NCI-H2196 (cell line): Measurements from ENCODE around the gene RFX1.
"Not testable (repeated sequence)": the region's sequence is repeated elsewhere in the genome, so short reads cannot be mapped to it uniquely, and the experiment has no call there.

Experiments used
- DNase-seq: peaks from one replicate; lab custom pipeline; 2025; ENCODE audit not compliant: unreplicated experiment; lab: John Stamatoyannopoulos, UW

Gene RFX1

DNA sequence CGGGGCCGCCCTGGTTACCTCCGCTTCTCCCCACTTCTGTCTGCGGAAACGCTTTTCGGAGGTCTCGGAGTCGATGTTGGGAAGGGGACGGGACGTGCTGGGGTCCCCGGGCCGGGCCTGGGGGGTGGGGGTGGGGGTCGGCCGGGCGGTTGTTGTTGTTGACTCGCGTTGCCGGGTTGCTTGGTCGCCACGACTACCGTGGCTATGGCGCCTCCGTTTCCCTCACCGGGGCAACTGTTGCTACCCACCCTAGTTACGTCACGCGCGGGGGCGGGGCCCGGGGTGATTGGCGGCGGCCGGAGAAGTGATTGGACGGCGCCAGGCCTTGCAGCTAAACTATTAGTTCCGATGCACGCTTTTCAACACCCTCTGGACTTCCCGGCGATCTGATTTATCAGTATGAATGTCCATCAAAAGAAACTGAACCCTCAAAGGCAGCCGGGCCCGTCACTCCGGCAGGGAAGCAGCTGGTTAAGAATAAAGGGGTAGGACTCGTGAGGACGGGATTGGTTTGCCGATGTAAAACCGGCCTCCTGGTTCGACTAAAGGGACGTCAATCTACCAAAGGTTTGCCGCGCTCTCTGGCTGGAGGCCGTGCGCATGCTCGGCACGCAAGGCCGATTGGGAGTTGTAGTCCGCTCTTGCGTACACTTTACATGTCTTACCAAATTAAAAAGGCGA, at the start of gene RFX1:
RFX1 (minus strand) TSS at position 236 of the 681 bp plus-strand sequence. CDS start 12,477 bp downstream, outside the sequence.
- peak; percentile 98 for DNase-seq

DNA sequence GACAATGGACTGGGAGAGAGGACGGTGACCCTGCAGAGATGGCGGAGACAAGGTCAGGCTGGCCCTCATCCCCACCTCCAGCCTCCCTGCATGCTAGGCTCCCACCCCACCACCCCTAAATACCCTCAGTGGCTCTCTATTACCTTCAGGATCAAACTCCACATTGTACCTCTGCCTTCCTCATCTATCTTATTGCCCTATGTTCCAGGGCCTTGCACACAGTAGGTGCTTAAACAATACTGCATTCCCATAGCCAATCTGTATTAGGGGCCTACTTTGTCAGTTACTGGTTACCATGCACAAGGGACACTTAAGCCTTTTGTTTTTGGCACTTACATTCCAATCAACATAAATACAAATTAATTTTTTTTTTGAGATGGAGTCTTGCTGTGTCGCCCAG, 49.3 kb upstream of the RFX1 start:
- DNase-seq = no peak

DNA sequence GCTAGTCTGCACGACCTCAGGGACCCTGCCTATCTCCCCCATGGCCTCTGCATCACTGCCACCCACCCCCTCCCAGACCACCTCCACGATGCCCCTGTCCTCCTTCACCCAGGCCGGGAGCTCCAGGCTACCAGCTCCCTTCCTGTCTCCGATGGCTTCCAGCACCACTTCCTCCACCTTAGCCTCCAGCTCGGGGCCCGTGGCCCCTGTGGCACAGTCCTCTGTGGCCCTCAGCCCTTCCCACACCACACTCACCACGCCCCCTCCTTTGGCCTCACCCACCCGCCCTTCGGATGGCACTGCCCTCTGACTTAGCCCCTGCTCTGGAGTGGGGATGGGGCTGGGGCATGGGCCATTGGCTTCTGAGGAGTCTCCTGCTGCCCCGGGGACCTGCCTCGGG, 48.6 kb upstream of the RFX1 start:
- no peak for DNase-seq

DNA sequence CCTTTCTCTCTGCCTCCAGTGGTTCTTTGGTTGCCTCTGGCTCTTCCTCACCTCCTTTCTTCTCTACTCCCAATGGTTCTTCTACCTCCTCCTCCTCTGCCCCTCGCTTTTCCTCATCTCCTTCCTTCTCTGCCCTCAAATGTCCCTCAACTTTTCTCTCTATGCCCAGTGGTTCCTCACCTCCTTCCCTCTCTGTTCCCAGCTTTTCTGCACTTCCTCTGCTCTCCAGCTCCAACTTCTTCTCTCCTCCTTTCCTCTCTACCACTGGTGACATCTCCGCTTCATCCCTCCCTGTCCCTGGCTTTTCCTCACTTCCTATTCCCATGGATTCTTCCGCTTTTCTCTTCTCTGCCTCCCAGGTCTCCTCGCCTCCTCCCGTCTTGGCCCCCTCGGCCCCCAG, 48.0 kb upstream of the RFX1 start:
- no peak for DNase-seq

DNA sequence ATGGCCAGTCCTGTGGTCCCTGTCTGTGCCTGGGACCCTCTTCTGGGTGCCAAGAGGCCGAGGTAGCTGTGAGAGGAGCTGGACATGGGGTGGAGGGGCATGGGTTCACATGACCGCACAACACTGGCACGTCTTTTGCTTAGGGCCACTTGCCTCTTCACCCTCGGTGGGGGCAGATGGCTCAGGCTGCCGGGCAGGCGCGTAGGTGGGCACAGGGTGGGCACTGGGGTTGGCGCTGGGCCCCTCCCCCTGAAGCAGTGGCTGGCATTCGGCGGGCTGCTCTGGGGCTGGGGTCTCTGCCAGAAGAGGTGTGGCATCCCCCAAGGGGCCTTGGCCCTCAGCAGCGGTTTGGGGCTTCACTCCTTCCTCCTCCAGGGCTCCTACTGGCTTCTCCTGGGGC, 47.4 kb upstream of the RFX1 start:
- no peak for DNase-seq

DNA sequence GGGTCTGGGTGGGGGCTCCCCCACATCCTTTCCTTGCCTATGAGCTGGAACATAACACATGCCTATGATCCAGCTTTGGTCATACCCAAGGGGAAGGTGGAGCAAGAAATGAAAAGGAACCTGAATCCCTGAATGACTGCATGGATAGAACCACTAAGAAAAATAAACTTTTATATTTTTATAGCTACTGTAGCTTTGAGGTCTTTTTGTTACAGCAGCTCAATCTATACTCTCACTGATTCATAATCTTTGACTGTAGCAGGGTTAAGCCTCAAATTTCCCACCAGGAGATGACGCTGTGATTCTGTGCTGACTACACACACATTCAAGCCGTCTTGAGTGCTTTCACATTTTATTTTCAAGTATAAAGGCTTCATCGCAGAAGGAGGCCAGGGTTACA, 46.9 kb upstream of the RFX1 start:
- DNase-seq = no peak

DNA sequence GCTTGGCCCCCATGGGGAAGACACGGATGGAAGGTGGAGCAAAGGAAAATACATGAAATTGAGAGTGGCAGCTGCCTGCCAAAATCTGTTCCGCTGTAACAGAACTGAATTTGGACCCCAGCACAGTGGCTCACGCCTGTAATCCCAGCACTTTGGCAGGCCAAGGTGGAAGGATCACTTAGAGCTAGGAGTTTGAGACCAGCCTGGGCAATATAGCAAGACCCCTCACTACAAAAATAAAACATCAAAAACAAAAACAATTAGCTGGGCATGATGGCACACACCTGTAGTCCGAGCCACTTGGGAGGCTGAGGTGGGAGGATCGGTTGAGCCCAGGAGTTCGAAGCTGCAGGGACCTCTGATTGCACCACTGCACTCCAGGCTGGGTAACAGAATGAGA, 46.4 kb upstream of the RFX1 start:
- DNase-seq = no peak

DNA sequence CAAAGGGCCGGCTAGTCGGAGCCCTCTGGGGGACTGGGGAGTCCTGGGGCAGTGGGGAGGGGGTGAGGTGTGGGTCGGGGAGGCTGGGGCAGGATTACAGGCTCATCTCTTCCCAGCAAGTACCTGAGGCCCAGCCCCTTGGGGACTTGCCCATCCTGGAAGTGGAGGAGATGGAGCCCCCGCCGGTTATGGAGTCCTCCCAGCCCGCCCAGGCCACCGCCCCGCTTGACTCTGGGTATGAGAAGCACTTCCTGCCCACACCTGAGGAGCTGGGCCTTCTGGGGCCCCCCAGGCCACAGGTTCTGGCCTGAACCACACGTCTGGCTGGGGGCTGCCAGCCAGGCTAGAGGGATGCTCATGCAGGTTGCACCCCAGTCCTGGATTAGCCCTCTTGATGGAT, 45.9 kb upstream of the RFX1 start:
- DNase-seq = no peak

DNA sequence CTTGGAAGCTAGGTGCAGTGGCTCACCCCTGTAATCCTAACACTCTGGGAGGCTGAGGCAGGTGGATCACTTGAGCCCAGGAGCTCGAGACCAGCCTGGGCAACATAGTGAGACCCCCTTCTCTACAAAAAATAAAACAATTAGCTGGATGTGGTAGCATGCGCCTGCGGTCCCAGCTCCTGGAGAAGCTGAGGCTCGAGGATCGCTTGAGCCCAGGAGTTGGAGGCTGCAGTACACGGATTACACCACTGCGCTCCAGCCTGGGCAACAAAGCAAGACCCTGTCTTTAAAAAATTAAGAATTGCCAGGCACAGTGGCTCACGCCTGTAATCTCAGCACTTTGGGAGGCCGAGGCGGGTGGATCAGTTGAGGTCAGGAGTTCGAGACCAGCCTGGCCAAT, 44.8 kb upstream of the RFX1 start:
- not testable (repeated sequence) for DNase-seq

DNA sequence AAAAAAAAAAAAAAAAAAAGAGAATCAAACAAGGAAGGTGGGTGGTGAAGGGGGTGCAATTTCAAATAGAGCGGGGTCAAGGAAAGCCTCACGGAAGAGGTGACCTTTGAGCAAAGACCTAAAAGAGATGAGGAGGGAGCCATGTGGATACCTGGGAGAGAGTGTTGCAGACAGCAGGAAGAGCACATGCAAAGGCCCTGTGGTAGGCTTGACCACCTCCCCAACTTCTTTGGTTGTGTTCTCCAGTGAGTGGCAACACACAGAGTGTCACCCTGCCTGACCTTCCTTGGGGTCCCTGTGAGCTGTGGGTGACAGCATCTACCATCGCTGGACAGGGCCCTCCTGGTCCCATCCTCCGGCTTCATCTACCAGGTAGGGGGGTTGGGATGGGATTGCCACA, 44.4 kb upstream of the RFX1 start:
- DNase-seq = no peak

DNA sequence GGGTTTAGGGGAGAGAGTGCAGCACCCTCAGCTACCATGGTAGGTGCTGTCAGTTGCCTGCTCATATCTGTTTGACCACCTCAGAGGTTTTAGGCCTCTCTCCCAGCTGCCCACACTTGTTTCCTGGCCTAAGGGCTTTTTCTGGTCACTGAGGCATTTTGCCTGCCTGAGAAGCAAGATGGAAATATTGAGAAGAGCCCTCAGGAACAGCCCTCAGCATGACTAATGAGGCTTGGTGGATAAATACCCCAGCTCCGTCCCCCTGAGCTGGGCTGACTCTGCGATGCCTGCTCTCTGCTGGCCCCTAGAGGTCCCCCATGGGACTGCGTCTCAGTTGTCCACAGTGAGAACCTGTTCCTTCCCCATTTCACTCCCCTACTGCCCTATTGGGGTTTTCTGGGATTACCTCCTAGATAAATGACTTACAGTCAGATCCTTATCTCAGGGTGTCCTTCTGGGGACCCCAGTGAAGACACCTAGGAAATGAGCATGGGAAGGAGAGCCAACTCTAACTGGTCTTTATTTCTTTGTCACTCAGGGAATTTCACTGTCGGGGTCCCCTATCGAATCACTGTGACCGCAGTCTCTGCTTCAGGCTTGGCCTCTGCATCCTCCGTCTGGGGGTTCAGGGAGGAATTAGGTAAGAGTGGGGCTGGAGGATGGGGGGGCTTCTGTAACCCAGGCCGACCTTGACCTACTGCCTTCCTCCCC, 42.5 kb upstream of the RFX1 start:
- DNase-seq = peak; percentile 41

DNA sequence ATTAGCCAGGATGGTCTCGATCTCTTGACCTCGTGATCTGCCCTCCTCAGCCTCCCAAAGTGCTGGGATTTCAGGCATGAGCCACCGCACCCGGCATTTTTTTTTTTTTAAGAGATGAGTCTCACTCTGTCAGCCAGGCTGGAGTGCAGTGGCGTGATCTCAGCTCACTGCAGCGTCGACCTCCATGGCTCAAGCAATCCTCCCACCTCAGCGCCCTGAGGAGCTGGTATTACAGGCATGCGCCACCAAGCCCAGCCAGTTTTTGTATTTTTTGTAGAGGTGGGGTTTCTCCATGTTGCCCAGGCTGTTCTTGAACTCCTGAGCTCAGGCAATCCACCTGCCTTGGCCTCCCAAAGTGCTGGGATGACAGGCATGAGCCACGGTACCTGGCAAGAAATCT, 41.7 kb upstream of the RFX1 start:
- DNase-seq = not testable (repeated sequence)

DNA sequence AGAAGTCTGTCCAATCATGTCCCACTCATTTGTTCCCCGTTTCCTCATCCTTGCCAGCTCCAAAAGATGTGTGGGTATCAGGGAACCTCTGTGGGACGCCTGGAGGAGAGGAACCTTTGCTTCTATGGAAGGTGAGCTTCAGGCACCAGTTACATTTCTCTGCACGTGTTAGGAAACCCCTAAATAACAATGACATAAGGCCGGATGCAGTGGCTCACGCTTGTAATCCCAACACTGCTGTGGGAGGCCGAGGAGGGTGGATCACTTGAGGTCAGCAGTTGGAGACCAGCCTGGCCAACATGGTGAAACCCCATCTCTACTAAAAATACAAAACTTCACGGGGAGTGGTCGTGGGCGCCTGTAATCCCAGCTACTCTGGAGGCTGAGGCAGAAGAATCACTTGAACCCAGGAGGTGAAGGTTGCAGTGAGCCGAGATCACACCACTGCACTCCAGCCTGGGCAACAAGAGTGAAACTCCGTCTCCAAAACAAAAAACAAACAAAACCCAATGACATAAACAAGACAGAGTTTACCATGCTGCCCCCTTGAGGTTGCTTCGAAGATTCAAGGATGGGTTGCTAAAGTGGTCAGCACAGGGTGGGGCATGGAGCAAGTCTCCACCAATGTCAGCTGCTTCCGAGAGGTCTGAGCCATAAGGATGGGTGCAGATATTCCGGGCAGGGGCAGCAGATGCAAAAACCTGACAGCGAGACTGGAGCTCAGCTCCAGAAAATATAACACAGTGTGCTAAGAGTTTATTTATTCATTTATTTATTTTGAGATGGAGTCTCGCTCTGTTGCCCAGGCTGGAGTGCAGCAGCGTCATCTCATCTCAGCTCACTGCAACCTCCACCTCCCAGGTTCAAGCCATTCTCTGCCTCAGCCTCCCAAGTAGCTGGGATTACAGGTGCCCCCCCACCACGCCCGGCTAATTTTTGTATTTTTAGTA, 36.8 kb upstream of the RFX1 start:
- DNase-seq = peak; percentile 59

DNA sequence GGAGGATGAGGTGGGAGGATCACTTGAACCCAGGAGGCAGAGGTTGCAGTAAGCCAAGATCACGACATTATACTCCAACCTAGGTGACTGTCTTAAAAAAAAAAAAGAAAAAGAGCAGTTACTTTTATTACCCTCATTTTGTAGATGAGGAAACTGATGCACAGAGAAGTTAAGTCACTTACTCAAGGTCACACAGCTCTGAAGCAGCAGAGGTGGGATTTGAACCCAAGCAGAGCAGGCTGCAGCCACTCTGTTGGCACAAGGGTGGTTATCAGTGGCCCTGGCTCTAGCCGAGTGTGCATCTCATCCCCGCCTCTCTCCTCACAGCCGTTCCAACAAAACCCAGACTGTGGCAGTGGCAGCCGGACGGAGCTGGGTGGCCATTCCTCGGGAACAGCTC, 33.1 kb upstream of the RFX1 start:
- no peak for DNase-seq

DNA sequence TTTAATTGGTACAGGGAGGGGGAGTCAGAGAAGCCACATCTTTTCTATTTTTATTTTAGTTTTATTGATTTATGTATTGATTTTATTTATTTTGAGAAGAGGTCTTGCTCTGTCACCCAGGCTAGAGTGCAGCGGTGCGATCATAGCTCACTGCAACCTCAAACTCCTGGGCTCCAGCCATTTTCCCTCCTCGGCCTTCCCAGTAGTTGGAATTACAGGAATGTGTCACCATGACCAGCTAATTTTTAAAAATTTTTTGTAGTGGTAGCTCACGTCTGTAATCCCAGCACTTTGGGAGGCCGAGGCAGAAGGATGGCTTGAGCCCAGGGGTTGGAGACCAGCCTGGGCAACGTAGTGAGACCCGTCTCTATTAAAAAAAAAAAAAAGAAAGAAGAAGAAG, 29.6 kb upstream of the RFX1 start:
- no peak for DNase-seq

DNA sequence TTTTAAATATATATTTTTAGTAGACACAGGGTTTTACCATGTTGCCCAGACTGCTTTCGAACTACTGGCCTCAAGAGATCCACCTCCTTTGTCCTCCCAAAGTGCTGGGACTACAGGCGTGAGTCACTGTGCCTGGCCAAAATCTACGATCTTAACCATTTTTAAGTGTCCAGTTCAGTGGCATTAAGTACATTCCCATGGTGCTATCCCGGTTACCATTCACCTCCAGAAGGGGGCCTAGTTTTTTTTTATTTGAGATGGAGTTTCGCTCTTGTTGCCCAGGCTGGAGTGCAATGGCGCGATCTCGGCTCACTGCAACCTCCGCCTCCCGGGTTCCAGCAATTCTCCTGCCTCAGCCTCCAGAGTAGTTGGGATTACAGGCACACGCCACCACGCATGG, 29.0 kb upstream of the RFX1 start:
- not testable (repeated sequence) for DNase-seq

DNA sequence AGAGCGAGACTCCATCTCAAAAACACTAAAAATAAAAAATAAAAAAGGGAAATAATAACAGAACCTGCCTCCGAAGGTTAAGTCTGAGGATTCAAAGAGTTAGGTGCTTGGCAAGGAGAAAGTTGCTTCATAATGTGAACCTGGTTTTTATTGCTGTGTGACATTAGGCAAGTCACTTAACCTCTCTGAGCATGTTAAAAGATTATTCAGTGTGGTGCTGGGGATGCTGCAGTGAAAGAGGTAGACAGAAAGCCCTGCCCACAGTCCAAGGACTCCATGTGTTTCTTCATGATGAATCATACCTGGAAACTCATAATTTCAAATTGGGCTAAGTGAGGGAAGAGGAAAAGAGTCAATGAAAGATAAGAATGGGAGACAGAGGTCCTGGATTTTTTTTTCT, 27.8 kb upstream of the RFX1 start:
- no peak for DNase-seq

DNA sequence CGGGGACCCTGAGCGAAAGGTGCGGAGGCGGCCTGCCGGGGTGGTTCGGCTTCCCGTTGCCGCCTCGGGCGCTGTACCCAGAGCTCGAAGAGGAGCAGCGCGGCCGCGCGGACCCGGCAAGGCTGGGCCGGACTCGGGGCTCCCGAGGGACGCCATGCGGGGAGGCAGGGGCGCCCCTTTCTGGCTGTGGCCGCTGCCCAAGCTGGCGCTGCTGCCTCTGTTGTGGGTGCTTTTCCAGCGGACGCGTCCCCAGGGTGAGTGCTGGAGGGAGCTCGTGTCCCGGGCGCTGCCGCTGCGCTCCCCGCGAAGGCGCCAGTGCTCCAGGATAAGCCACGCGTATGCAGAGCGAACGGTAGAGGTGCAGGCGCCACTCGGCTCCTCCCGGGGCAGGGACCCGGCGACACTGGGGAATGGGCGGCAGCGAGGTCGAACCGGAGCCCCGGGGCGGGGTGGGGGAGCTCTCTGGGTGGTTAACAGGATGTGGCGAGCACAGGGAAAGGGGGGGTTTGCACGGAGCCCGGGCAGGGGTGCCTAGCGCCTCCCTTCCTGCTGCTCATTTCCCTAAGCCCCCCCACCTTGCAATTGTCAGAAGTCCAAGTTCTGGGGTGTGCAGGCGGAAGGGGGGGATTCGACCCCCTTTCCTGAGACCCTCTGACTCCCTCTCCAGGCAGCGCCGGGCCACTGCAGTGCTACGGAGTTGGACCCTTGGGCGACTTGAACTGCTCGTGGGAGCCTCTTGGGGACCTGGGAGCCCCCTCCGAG, 25.8 kb upstream of the RFX1 start, which contains the start of gene IL27RA:
IL27RA (plus strand) TSS at position 44 of the 762 bp plus-strand sequence; CDS start at position 155, 111 bp downstream.
- peak; percentile 72 for DNase-seq

DNA sequence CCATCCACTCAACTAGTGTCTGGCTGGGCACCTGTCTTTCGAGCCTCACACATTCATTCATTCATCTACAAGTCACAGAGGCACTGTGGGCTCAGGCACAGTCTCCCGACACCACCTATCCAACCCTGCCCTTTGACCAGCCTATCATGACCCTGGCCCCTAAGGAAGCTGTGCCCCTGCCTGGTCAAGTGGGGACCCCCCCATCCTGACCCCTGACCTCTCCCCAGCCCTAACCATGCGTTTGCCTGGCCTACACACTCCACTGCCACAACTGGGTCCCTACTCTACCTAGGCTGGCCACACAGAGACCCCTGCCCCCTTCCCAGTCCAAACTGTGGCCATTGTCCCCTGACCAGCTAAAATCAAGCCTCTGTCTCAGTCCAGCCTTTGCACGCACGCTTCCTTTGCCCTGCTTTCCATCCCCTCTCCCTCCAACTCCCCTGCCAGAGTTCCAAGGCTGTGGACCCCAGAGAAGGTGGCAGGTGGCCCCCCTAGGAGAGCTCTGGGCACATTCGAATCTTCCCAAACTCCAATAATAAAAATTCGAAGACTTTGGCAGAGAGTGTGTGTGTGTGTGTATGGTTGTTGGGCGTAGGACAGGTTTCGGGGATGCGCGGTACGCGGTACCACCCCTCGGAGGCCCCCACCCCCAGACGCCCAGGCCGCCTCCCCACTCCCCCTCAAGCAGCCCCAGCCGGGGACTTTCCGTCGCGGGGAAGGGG, 25.0 kb upstream of the RFX1 start:
- DNase-seq = no peak

DNA sequence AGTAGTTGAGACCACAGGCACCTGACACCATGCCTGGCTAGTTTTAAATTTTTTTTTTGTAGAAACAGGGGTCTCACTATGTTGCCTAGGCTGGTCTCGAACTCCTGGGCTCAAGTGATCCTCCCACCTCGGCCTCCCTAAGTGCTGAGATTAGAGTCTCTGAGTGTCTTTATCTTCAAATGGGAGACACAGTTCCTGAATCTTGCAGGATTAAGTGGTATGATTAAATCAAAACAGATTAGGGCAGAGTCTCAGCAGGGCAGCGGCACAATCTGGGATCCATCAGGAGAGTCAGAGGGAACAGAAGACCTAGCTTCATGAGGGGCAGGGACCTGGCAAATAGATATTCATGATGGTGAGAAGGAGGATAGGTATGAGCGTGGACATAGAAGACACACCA, 22.8 kb upstream of the RFX1 start:
- DNase-seq = no peak
